Chondrocyte (in vitro differentiated cells): ENCODE measurements around the gene MRGPRD. TPM values are rescaled to one million over a fixed set of nuclear protein-coding genes. Genes with fewer than 3 reads are reported as not detected.
A peak's percentile ranks its signal among the peaks of the same experiment; 100 is the strongest.

Experiments used
- DNase-seq: peaks from one replicate; pipeline ENCODE4 v3.0.0; 2021; ENCODE audit warnings: mixed read lengths, low spot score
- H3K27ac Mint-ChIP-seq: one replicate; pipeline ENCODE4 v1.8.0; 2021; ENCODE audit warnings: mild to moderate bottlenecking, moderate library complexity, mixed read lengths; ENCODE audit not compliant: unreplicated experiment
- H3K27me3 Mint-ChIP-seq: 2 replicates; pipeline ENCODE4 v1.8.0; 2021; ENCODE audit warnings: low read depth, mixed read lengths
- H3K36me3 Mint-ChIP-seq: 2 replicates; pipeline ENCODE4 v1.8.0; 2021; ENCODE audit warnings: low read depth, mixed read lengths
- H3K4me1 Mint-ChIP-seq: 2 replicates; pipeline ENCODE4 v1.8.0; 2021; ENCODE audit warnings: low read depth, mild to moderate bottlenecking, mixed read lengths
- H3K4me3 Mint-ChIP-seq: one replicate; pipeline ENCODE4 v1.8.0; 2021; ENCODE audit warnings: mild to moderate bottlenecking, moderate library complexity, mixed read lengths; ENCODE audit not compliant: unreplicated experiment
- H3K9me3 Mint-ChIP-seq: 2 replicates; pipeline ENCODE4 v1.8.0; 2021; ENCODE audit warnings: low read depth, mixed read lengths
- total RNA-seq: library from RNA; stranded (reverse); gene quantifications from 3 replicates; pipeline ENCODE4 v1.2.1, GENCODE V29; 2021
- TF ChIP-seq, protein P1 (sequence below): fragments of 200-600 bp; sonication (generic); IDR thresholded peaks from 2 replicates; pipeline ENCODE4 v1.5.0; 2021; ENCODE audit warnings: antibody characterized with exemption, mild to moderate bottlenecking, moderate library complexity

Gene MRGPRD
- total RNA-seq, 1 donor from 2014 or later = not detected

DNA sequence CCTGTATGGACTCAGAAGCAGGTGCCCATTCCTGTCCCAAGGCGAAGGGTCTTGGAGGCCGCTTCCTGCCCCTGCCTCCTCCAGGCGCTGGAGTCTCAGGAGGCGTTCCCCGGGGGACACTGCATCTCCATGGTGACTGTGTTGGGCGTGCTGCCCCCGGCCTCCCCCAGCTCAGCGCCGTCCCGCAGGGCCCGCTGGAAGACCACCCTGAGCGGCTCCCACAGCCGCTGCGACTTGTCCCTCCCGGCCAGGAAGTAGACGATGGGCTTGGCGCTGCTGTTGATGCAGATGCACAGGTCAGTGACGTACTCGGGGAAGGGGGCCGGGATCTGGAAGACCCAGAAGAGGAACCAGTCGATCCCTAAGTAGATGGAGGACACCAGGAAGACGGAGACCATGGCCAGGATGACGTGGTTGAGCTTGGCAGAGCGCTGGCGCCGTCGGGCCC lies 24.4 kb upstream of the MRGPRD start:
- Mint-ChIP-seq H3K27ac (no peak overlapping the region), H3K4me1 (peaks cover 51% of the 10 kb centered on the region), H3K4me3 (no peak overlapping the region), H3K9me3 (no peaks in the 10 kb centered on the region), H3K27me3 (no peaks in the 10 kb centered on the region), H3K36me3 (no peaks in the 10 kb centered on the region)
- TF ChIP-seq, protein P1, sequence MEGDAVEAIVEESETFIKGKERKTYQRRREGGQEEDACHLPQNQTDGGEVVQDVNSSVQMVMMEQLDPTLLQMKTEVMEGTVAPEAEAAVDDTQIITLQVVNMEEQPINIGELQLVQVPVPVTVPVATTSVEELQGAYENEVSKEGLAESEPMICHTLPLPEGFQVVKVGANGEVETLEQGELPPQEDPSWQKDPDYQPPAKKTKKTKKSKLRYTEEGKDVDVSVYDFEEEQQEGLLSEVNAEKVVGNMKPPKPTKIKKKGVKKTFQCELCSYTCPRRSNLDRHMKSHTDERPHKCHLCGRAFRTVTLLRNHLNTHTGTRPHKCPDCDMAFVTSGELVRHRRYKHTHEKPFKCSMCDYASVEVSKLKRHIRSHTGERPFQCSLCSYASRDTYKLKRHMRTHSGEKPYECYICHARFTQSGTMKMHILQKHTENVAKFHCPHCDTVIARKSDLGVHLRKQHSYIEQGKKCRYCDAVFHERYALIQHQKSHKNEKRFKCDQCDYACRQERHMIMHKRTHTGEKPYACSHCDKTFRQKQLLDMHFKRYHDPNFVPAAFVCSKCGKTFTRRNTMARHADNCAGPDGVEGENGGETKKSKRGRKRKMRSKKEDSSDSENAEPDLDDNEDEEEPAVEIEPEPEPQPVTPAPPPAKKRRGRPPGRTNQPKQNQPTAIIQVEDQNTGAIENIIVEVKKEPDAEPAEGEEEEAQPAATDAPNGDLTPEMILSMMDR = no peak
- DNase-seq = peak; percentile 79

GRCh38 chr11:69004411-69005182 lies 23.8 kb upstream of the MRGPRD start:
- H3K4me1 Mint-ChIP-seq = peaks cover 49% of the 10 kb centered on the region
- H3K36me3 Mint-ChIP-seq = no peaks in the 10 kb centered on the region
- no peaks in the 10 kb centered on the region for H3K27me3 Mint-ChIP-seq
- no peak overlapping the region for H3K4me3 Mint-ChIP-seq
- no peak overlapping the region for H3K27ac Mint-ChIP-seq
- peak; percentile 72 for DNase-seq
- no peaks in the 10 kb centered on the region for H3K9me3 Mint-ChIP-seq
- TF ChIP-seq, protein P1 = no peak

DNA sequence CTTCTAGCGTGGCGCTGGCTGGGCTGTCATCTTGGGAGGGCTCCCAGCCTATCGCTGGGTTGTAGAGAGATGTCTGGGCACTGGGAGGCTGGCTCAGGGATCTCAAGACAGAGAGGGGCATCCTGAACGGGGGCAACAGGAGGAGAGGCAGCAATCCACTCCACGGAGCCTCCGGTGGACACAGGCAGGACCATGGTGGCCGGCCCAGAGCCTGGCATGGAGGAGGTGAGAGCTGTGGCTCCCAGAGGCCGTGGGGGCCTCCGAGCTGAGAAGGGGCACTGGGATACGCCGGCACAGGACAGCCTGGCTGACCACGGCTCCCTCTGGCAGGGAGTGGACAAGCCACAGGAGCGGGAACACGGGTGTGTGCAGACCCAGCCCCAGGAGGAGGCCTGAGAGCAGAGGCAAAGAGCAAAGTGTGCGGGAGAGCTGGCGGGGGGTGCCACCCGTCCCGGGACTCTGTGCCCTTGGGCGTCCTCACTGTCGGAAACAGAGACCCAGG lies 23.1 kb upstream of the MRGPRD start:
- no peaks in the 10 kb centered on the region for H3K9me3 Mint-ChIP-seq
- no peak overlapping the region for H3K27ac Mint-ChIP-seq
- no peaks in the 10 kb centered on the region for H3K27me3 Mint-ChIP-seq
- DNase-seq = peak; percentile 90
- TF ChIP-seq, protein P1 = no peak
- peaks cover 49% of the 10 kb centered on the region for H3K4me1 Mint-ChIP-seq
- H3K36me3 Mint-ChIP-seq = no peaks in the 10 kb centered on the region
- H3K4me3 Mint-ChIP-seq = no peak overlapping the region

DNA sequence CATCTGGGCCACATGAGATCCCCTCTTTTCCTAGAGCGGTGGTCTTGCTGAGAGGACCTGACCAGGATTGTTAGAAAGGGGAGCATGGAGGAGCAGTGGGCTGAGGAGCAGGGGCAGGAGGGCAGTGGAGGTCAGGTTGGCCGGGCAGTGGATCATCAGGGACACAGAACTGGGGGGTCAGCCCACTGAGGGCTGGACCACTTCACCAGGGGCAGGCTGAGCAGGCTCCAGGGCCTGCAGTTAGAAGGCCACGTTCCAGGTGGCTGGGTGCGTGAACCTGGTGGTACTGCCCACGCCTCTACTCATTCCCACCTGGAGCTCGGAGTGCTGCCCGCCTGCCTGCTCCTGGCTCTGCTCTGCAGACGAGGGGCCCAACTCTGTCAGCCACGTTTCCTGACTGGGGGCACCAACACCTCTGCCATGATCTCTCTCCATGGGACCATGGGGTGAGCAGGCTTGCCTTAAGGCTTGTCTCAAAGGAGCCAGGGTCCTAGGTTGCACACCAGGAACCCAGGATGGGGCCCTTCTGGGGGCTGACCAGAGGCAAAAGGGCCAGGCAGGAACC lies 22.6 kb upstream of the MRGPRD start:
- Mint-ChIP-seq H3K4me1 (peaks cover 48% of the 10 kb centered on the region), H3K4me3 (no peak overlapping the region), H3K36me3 (no peaks in the 10 kb centered on the region), H3K27me3 (no peaks in the 10 kb centered on the region), H3K9me3 (no peaks in the 10 kb centered on the region), H3K27ac (no peak overlapping the region)
- peak; percentile 90 for DNase-seq
- TF ChIP-seq, protein P1 = no peak

GRCh38 chr11:69002570-69003231 lies 21.9 kb upstream of the MRGPRD start:
- H3K4me1 Mint-ChIP-seq = peaks cover 46% of the 10 kb centered on the region

More at GRCh38 chr11:69002570-69003231, 21.9 kb upstream of the MRGPRD start:
- H3K36me3 Mint-ChIP-seq = no peaks in the 10 kb centered on the region
- peak overlapping the region; percentile 49 for H3K27ac Mint-ChIP-seq
- H3K27me3 Mint-ChIP-seq = no peaks in the 10 kb centered on the region
- TF ChIP-seq, protein P1 = no peak
- no peak overlapping the region for H3K4me3 Mint-ChIP-seq
- peak; percentile 86 for DNase-seq
- no peaks in the 10 kb centered on the region for H3K9me3 Mint-ChIP-seq
